H1 (cell line): ENCODE results near the gene C2orf78. TPM values are rescaled to one million over a fixed set of nuclear protein-coding genes. Genes with fewer than 3 reads are reported as not detected.

Source experiments
- CTCF ChIA-PET: fragments of 300-600 bp; sonication (Branson Sonifier 250); formaldehyde crosslinking; loops from one replicate; lab custom pipeline; 2021; ENCODE audit not compliant: partially characterized antibody; lab: Charles Lee
- POLR2A ChIA-PET: fragments of 300-600 bp; sonication (Branson Sonifier 250); formaldehyde crosslinking; loops from one replicate; lab custom pipeline; 2021; ENCODE audit warnings: inconsistent platforms; ENCODE audit not compliant: partially characterized antibody; lab: Charles Lee
- DNase-seq, 2 experiments: peaks; one replicate each; pipeline versions ENCODE4 v3.0.0 to v3.0.0-alpha.2; 2010 to 2022; ENCODE audit warnings: low spot score in 2 of 2, low read depth in 1 of 2, mixed read lengths in 1 of 2
- FAIRE-seq: peaks from 2 replicates; lab custom pipeline; 2011; peaks lifted over from hg19 to GRCh38; lab: Jason Lieb, UNC
- H2AFZ ChIP-seq: 2 replicates; pipeline ENCODE4 v1.8.1; 2012; ENCODE audit warnings: low read length, inconsistent platforms
- H2AK5ac ChIP-seq: 2 replicates; pipeline ENCODE4 v1.6.1; 2013; ENCODE audit warnings: low read depth, low read length
- H2BK120ac ChIP-seq: replicated peaks from 2 replicates; pipeline ENCODE3; 2013; ENCODE audit warnings: low read depth, low read length, inconsistent platforms
- H2BK12ac ChIP-seq: 2 replicates; pipeline ENCODE4 v1.6.1; 2013; ENCODE audit warnings: low read depth, low read length
- H2BK15ac ChIP-seq: 2 replicates; pipeline ENCODE4 v1.6.1; 2013; ENCODE audit warnings: low read length
- H2BK20ac ChIP-seq: 2 replicates; pipeline ENCODE4 v1.6.1; 2013; ENCODE audit warnings: low read length
- H2BK5ac ChIP-seq: 2 replicates; pipeline ENCODE4 v1.6.1; 2013; ENCODE audit warnings: low read depth, low read length
- H3K14ac ChIP-seq: 2 replicates; pipeline ENCODE4 v1.6.1; 2013; ENCODE audit warnings: inconsistent platforms; ENCODE audit not compliant: insufficient read length
- H3K18ac ChIP-seq: 2 replicates; pipeline ENCODE4 v1.6.1; 2013; ENCODE audit warnings: low read length; ENCODE audit errors: extremely low read depth
- H3K23ac ChIP-seq: 2 replicates; pipeline ENCODE4 v1.6.1; 2013; ENCODE audit warnings: inconsistent platforms; ENCODE audit not compliant: insufficient read length
- H3K23me2 ChIP-seq: 2 replicates; pipeline ENCODE4 v1.6.1; 2013; ENCODE audit warnings: low read depth, low read length
- H3K27ac ChIP-seq: 2 replicates; pipeline ENCODE4 v1.6.1; 2011; ENCODE audit warnings: low read depth, low read length, inconsistent platforms
- H3K27me3 ChIP-seq, 4 experiments: replicated peaks in 1 of 4; 1 replicate in 1 of 4; 2 replicates in 3 of 4; pipeline versions ENCODE4 v1.6.1 to v1.8.1; 2011 to 2013; ENCODE audit warnings: low read length in 3 of 4, mild to moderate bottlenecking in 3 of 4, inconsistent platforms in 2 of 4, mixed read lengths in 2 of 4, moderate library complexity in 1 of 4; ENCODE audit not compliant: control insufficient read depth in 3 of 4, insufficient read depth in 3 of 4; ENCODE audit errors: extremely low read depth in 1 of 4
- H3K36me3 ChIP-seq, 4 experiments: 2 replicates each; pipeline versions ENCODE4 v1.6.1 to v1.8.1; 2011 to 2013; ENCODE audit warnings: mild to moderate bottlenecking in 4 of 4, low read length in 3 of 4, moderate library complexity in 2 of 4, control low read depth in 1 of 4, inconsistent platforms in 1 of 4; ENCODE audit not compliant: insufficient read depth in 4 of 4, control insufficient read depth in 2 of 4
- H3K4ac ChIP-seq: replicated peaks from 2 replicates; pipeline ENCODE3; 2013; ENCODE audit warnings: low read length, low read depth, mixed read lengths, inconsistent platforms; ENCODE audit not compliant: insufficient read length
- H3K4me1 ChIP-seq, 4 experiments: replicated peaks in 1 of 4; 1 replicate in 1 of 4; 2 replicates in 3 of 4; pipeline versions ENCODE4 v1.6.1 to v1.8.1; 2011 to 2013; ENCODE audit warnings: low read length in 3 of 4, inconsistent platforms in 2 of 4, mixed read lengths in 1 of 4; ENCODE audit not compliant: insufficient read depth in 4 of 4, control insufficient read depth in 3 of 4
- H3K4me2 ChIP-seq, 2 experiments: 2 replicates each; pipeline versions ENCODE4 v1.6.1 to v1.8.1; 2011 to 2013; ENCODE audit warnings: low read depth in 2 of 2, low read length in 2 of 2, control low read depth in 1 of 2, inconsistent platforms in 1 of 2, mild to moderate bottlenecking in 1 of 2; ENCODE audit not compliant: insufficient read depth in 1 of 2
- H3K4me3 ChIP-seq, 4 experiments: fragments of 200-600, 300-600 bp in 1 of 4; sonication (generic), shearing (Covaris generic), sonication (Bioruptor Twin) in 1 of 4; 2 replicates each; pipeline versions ENCODE4 v1.5.1 to v1.8.1; 2011 to 2016; ENCODE audit warnings: low read length in 4 of 4, low read depth in 3 of 4, control low read depth in 2 of 4, inconsistent platforms in 2 of 4, mild to moderate bottlenecking in 2 of 4, mixed read lengths in 1 of 4, moderate library complexity in 1 of 4; ENCODE audit not compliant: insufficient read depth in 2 of 4; ENCODE audit errors: extremely low read depth in 1 of 4
- H3K56ac ChIP-seq: replicated peaks from 2 replicates; pipeline ENCODE3; 2013; ENCODE audit warnings: low read depth, mild to moderate bottlenecking, mixed read lengths, low read length, inconsistent platforms; ENCODE audit not compliant: insufficient read length
- H3K79me1 ChIP-seq: 2 replicates; pipeline ENCODE4 v1.6.1; 2013; ENCODE audit warnings: low read depth, low read length, control low read depth
- H3K79me2 ChIP-seq, 2 experiments: 2 replicates each; pipeline versions ENCODE4 v1.6.1 to v1.8.1; 2012 to 2013; ENCODE audit warnings: low read length in 2 of 2, mild to moderate bottlenecking in 2 of 2, inconsistent platforms in 1 of 2; ENCODE audit not compliant: insufficient read depth in 2 of 2, control insufficient read depth in 1 of 2
- H3K9ac ChIP-seq, 4 experiments: replicated peaks in 1 of 4; 1 replicate in 1 of 4; 2 replicates in 3 of 4; pipeline versions ENCODE4 v1.6.1 to v1.8.1; 2011 to 2013; ENCODE audit warnings: low read depth in 3 of 4, low read length in 3 of 4, control low read depth in 2 of 4, mild to moderate bottlenecking in 2 of 4, moderate library complexity in 2 of 4, inconsistent platforms in 1 of 4; ENCODE audit errors: extremely low read depth in 1 of 4
- H3K9me3 ChIP-seq, 2 experiments: 2 replicates each; pipeline versions ENCODE4 v1.6.1 to v1.8.1; 2012 to 2013; ENCODE audit warnings: mild to moderate bottlenecking in 2 of 2, moderate library complexity in 2 of 2, control low read depth in 1 of 2, inconsistent platforms in 1 of 2, low read depth in 1 of 2, low read length in 1 of 2, mixed read lengths in 1 of 2; ENCODE audit not compliant: insufficient read depth in 2 of 2
- H4K20me1 ChIP-seq, 2 experiments: replicated peaks in 1 of 2; 2 replicates each; pipeline versions ENCODE3 to v1.8.1; 2011 to 2013; ENCODE audit warnings: inconsistent platforms in 2 of 2, low read length in 2 of 2, mild to moderate bottlenecking in 1 of 2; ENCODE audit not compliant: insufficient read depth in 2 of 2, control insufficient read depth in 1 of 2
- H4K5ac ChIP-seq: 2 replicates; pipeline ENCODE4 v1.6.1; 2013; ENCODE audit warnings: low read length, low read depth, mixed read lengths, inconsistent platforms; ENCODE audit not compliant: insufficient read length
- H4K8ac ChIP-seq: 2 replicates; pipeline ENCODE4 v1.8.0; 2013; ENCODE audit warnings: mild to moderate bottlenecking, moderate library complexity, low read length, inconsistent platforms; ENCODE audit not compliant: insufficient read depth; ENCODE audit errors: extremely low read depth
- H4K91ac ChIP-seq: replicated peaks from 2 replicates; pipeline ENCODE3; 2013; ENCODE audit warnings: low read length, mixed read lengths, inconsistent platforms; ENCODE audit not compliant: insufficient read length
- EP300 ChIP-seq, 2 experiments: IDR thresholded peaks; 1 replicate in 1 of 2; 2 replicates in 1 of 2; pipeline ENCODE4 v1.6.1; 2011 to 2012; ENCODE audit warnings: low read depth in 2 of 2, low read length in 2 of 2, mild to moderate bottlenecking in 2 of 2, borderline replicate concordance in 1 of 2, inconsistent platforms in 1 of 2, moderate library complexity in 1 of 2
- EZH2 ChIP-seq: fragments of 200-600 bp; sonication (generic); IDR thresholded peaks from 2 replicates; pipeline ENCODE4 v1.7.1; 2012; ENCODE audit warnings: low read depth, mild to moderate bottlenecking, moderate library complexity, low read length, inconsistent platforms; ENCODE audit not compliant: severe bottlenecking
- GABPA ChIP-seq: IDR thresholded peaks from 2 replicates; pipeline ENCODE4 v1.6.1; 2011; ENCODE audit warnings: mild to moderate bottlenecking, low read length, moderate library complexity, borderline replicate concordance; ENCODE audit not compliant: insufficient read depth
- HDAC2 ChIP-seq, 2 experiments: fragments of 300-600 bp in 1 of 2; sonication (generic) in 1 of 2; IDR thresholded peaks; 2 replicates each; pipeline ENCODE4 v1.6.1; 2011 to 2012; ENCODE audit warnings: low read depth in 2 of 2, low read length in 2 of 2, mild to moderate bottlenecking in 2 of 2, moderate library complexity in 2 of 2, borderline replicate concordance in 1 of 2, inconsistent platforms in 1 of 2
- JUN ChIP-seq: IDR thresholded peaks from 2 replicates; pipeline ENCODE4 v1.6.1; 2011; ENCODE audit warnings: low read depth, mild to moderate bottlenecking, improper control_type of control experiment, low read length
- KDM4A ChIP-seq: IDR thresholded peaks from one replicate; pipeline ENCODE4 v1.7.1; 2012; ENCODE audit warnings: low read depth, mild to moderate bottlenecking, moderate library complexity, low read length, inconsistent platforms; ENCODE audit not compliant: severe bottlenecking
- SIRT6 ChIP-seq: IDR thresholded peaks from one replicate; pipeline ENCODE4 v1.7.1; 2012; ENCODE audit warnings: low read length, inconsistent platforms
- SP4 ChIP-seq: IDR thresholded peaks from 2 replicates; pipeline ENCODE4 v1.6.1; 2012; ENCODE audit warnings: low read length, inconsistent platforms
- TAF1 ChIP-seq: IDR thresholded peaks from 2 replicates; pipeline ENCODE4 v1.6.1; 2011; ENCODE audit warnings: mild to moderate bottlenecking, low read depth, low read length
- YY1 ChIP-seq: IDR thresholded peaks from 2 replicates; pipeline ENCODE4 v1.6.1; 2011; ENCODE audit warnings: low read depth, mild to moderate bottlenecking, low read length
- WGBS, 2 experiments: shearing (Covaris generic) in 1 of 2; methylation state at CpG; one replicate each; pipeline versions ENCODE4 v1.1.6 to v1.1.7; 2013 to 2015; ENCODE audit warnings: low lambda C conversion rate in 2 of 2, mixed read lengths in 2 of 2, inconsistent platforms in 1 of 2, low coverage in 1 of 2, missing lambda C conversion rate in 1 of 2; ENCODE audit not compliant: insufficient replicate concordance in 2 of 2, insufficient coverage in 1 of 2, insufficient read length in 1 of 2; ENCODE audit errors: extremely low coverage in 1 of 2, missing lambda C conversion rate in 1 of 2; 5-methylcytosine and 5-hydroxymethylcytosine counted together
- polyA plus RNA-seq, 7 experiments: library from polyadenylated mRNA; depleted of rRNA in 3 of 7; stranded (reverse) in 5 of 7; unstranded in 2 of 7; fragments of >200 nt in 5 of 7; fragments of 200-250 nt in 2 of 7; gene quantifications; 1 replicate in 5 of 7; 2 replicates in 1 of 7; 4 replicates in 1 of 7; pipeline versions ENCODE4 v1.2.1 to v1.2.3, GENCODE V29; 2011 to 2013; ENCODE audit warnings: missing spikeins in 2 of 7, mixed read lengths in 2 of 7
- total RNA-seq: library from RNA; stranded (reverse); fragmentation: NEBNext Ultra II Directional; extraction: Animal tissue kit (Norgen Biotek cat#: 25700); gene quantifications from 2 replicates; pipeline ENCODE4 v1.2.1, GENCODE V29; 2021

Gene C2orf78
- total and polyA plus RNA-seq, 2 of the 8 experiments (the other 6 are each of a cell fraction or from before 2014, with no cell fraction given), result 0.39 to 0.89 TPM

GRCh38 chr2:73764945-73765344, 19.0 kb upstream of the C2orf78 start:
- Histone ChIP-seq H3K4me1 (no peaks in the 10 kb centered on the region), H4K5ac (no peak overlapping the region), H3K79me2 (no peaks in the 10 kb centered on the region), H2BK120ac (no peak overlapping the region), H3K23ac (no peak overlapping the region), H3K4me2 (no peak overlapping the region), H4K91ac (no peak overlapping the region), H3K27me3 (no peaks in the 10 kb centered on the region), H3K18ac (no peak overlapping the region), H3K9me3 (no peaks in the 10 kb centered on the region), H2BK5ac (no peak overlapping the region)
- DNase-seq, result no peak
- 100% methylated on average over 1 of the region's 1 CpG; no CpG with 5 or more reads in 1 of the 2 experiments for WGBS, 2 experiments
- POLR2A ChIA-PET, result interaction anchor here (0.6 kb wide), 1 partner anchor 77 kb away, joined by 3 read pairs; no protein-coding TSS in a partner anchor
- TF ChIP-seq GABPA (no peak), KDM4A (no peak), TAF1 (no peak), YY1 (no peak), HDAC2 (IDR thresholded peaks at IDR 0.05; ENCODE audit: borderline replicate concordance in 1 of 2, low read depth in 2 of 2, low read length in 2 of 2) (no peak), EP300 (IDR thresholded peaks at IDR 0.05; ENCODE audit: borderline replicate concordance in 1 of 2, low read depth in 2 of 2, low read length in 2 of 2) (no peak), EZH2 (no peak), SIRT6 (no peak), JUN (no peak), SP4 (no peak)
- TF ChIP-seq, all 59 proteins: peak for 0
- no peak overlapping the region for H3K27ac ChIP-seq
- no peak overlapping the region for H3K9ac ChIP-seq
- no peak for FAIRE-seq
- H3K56ac ChIP-seq, result no peak overlapping the region
- no peaks in the 10 kb centered on the region for H4K20me1 ChIP-seq
- CTCF ChIA-PET, result interaction anchor here (0.6 kb wide), 2 partner anchors 196 to 526 kb away, joined by 3 read pairs; no protein-coding TSS in a partner anchor
- H4K8ac ChIP-seq, result no peak overlapping the region
- no peak overlapping the region for H2AFZ ChIP-seq
- no peak overlapping the region for H3K4ac ChIP-seq
- no peak overlapping the region for H2BK15ac ChIP-seq
- H3K4me3 ChIP-seq, result no peak overlapping the region
- no peaks in the 10 kb centered on the region for H3K79me1 ChIP-seq
- no peak overlapping the region for H2BK12ac ChIP-seq
- no peak overlapping the region for H3K14ac ChIP-seq
- H2BK20ac ChIP-seq, result no peak overlapping the region
- H3K36me3 ChIP-seq, result peaks cover 7 to 53% (median 29%) of the 10 kb centered on the region in 4 experiments
- no peaks in the 10 kb centered on the region for H3K23me2 ChIP-seq
- H2AK5ac ChIP-seq, result no peak overlapping the region
